Measurements from ENCODE around the gene TTC7B. TPM values are rescaled to one million over a fixed set of nuclear protein-coding genes. Genes with fewer than 3 reads are reported as not detected.
A peak's percentile ranks its signal among the peaks of the same experiment; 100 is the strongest.

Gene TTC7B
- total RNA-seq, 4 donors from 2014 or later: 19.1 to 87.6 (median 22.1) TPM

DNA sequence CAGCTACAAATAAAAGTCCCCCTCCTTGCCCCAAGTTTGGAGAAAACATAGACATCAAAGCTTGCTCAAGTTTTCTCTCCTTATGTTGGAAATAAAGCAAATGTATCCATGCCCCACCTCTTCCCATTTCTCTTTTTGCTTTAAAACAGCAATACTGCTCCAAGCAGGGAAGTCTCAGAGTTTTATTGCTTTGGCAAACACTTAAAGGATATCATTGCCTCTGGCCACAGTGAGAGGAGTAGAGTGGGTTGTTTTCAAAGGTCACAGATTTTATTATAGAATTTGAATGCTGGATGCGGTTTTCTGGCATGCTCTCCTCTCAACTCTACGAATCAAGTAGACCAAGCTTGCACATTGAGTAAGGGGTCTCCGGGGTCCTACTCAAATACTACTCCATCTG, 149.7 kb downstream of the TTC7B start:
- H3K36me3 ChIP-seq: no peaks in the 10 kb centered on the region
- no peaks in the 10 kb centered on the region for H3K9me3 ChIP-seq
- H3K4me1 ChIP-seq: peaks cover under 1 to 1% of the 10 kb centered on the region in 2 donors
- H3K27ac ChIP-seq: no peak overlapping the region
- WGBS, 2 donors: 90 to 93% methylated on average over 3 of the region's 3 CpGs
- no peaks in the 10 kb centered on the region for H3K27me3 ChIP-seq
- DNase-seq: no peak
- TF ChIP-seq POLR2A (IDR thresholded peaks at IDR 0.05): no peak
- TF ChIP-seq, protein P1, sequence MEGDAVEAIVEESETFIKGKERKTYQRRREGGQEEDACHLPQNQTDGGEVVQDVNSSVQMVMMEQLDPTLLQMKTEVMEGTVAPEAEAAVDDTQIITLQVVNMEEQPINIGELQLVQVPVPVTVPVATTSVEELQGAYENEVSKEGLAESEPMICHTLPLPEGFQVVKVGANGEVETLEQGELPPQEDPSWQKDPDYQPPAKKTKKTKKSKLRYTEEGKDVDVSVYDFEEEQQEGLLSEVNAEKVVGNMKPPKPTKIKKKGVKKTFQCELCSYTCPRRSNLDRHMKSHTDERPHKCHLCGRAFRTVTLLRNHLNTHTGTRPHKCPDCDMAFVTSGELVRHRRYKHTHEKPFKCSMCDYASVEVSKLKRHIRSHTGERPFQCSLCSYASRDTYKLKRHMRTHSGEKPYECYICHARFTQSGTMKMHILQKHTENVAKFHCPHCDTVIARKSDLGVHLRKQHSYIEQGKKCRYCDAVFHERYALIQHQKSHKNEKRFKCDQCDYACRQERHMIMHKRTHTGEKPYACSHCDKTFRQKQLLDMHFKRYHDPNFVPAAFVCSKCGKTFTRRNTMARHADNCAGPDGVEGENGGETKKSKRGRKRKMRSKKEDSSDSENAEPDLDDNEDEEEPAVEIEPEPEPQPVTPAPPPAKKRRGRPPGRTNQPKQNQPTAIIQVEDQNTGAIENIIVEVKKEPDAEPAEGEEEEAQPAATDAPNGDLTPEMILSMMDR (IDR thresholded peaks at IDR 0.05): no peak
- intact Hi-C loops (cut with DNase I): no loop called here
- no peak overlapping the region for H3K4me3 ChIP-seq (replicated peaks in 1 of 3)

DNA sequence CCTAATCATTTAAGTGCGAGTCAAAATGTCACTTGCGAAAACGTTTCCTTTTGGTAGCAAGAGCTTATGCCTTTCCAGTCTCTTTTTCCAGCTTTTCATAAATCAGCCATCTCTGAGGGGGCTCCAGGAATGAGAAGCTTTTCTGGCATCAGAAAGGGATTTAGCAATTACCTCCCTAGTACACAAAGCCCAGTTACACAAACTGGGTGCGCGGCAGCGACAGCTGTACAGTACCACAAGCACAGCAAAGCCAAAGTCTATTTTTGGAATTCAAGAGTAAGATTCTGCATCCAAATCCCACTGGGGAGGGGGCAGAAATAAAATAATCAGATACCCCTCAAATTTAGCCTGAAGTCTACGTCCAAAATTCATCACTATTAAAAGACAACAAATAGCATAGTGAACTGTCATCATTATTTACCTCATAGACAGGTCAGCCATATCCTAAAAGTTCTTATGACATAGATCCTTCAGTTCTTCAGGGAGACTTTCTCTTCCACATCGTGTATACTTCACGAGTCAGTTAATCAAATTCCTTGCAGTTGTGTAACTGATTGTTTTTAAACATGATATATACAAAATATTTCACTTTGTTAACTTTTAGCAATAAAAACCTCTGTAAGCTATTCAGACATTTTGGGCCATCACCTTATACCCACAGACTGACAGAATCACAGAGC, 150.8 kb downstream of the TTC7B start:
- H3K27ac ChIP-seq: no peak overlapping the region
- TF ChIP-seq, protein P1 (IDR thresholded peaks at IDR 0.05): no peak
- TF ChIP-seq POLR2A (IDR thresholded peaks at IDR 0.05): no peak
- DNase-seq: no peak
- intact Hi-C loops (cut with DNase I): no loop called here
- H3K9me3 ChIP-seq: no peaks in the 10 kb centered on the region
- H3K36me3 ChIP-seq: no peaks in the 10 kb centered on the region
- WGBS, 2 donors: 92 to 93% methylated on average over 9 of the region's 9 CpGs
- peaks cover 11 to 12% of the 10 kb centered on the region in 2 donors for H3K4me1 ChIP-seq
- H3K27me3 ChIP-seq: no peaks in the 10 kb centered on the region
- no peak overlapping the region for H3K4me3 ChIP-seq (replicated peaks in 1 of 3)

DNA sequence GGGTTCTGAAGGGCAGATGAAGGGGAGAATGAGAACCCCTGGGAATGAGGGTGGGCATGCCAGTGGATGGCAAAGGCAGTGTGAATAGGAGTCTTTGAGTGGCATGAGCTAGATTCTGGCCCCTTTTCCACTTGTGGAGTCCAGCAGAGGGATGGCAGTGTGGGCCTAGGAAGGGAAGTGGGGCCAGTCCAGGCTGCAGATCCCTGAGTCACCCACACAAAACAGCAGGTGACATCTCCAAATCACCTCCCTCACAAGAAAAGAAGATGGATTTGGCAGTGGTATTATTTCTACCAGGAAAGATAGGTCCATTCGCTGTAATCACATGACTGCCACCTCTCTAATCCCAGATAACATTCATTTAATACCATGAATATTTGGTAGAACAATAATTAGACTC, 151.3 kb downstream of the TTC7B start:
- H3K9me3 ChIP-seq: no peaks in the 10 kb centered on the region
- no peak overlapping the region for H3K4me3 ChIP-seq (replicated peaks in 1 of 3)
- peaks cover 13% of the 10 kb centered on the region in 2 donors for H3K4me1 ChIP-seq
- 94 to 95% methylated on average over 1 of the region's 1 CpG for WGBS, 2 donors
- DNase-seq: no peak
- no peaks in the 10 kb centered on the region for H3K36me3 ChIP-seq
- no peak for TF ChIP-seq POLR2A (IDR thresholded peaks at IDR 0.05)
- TF ChIP-seq, protein P1 (IDR thresholded peaks at IDR 0.05): no peak
- H3K27ac ChIP-seq: no peak overlapping the region
- intact Hi-C loops (cut with DNase I): no loop called here
- H3K27me3 ChIP-seq: no peaks in the 10 kb centered on the region

DNA sequence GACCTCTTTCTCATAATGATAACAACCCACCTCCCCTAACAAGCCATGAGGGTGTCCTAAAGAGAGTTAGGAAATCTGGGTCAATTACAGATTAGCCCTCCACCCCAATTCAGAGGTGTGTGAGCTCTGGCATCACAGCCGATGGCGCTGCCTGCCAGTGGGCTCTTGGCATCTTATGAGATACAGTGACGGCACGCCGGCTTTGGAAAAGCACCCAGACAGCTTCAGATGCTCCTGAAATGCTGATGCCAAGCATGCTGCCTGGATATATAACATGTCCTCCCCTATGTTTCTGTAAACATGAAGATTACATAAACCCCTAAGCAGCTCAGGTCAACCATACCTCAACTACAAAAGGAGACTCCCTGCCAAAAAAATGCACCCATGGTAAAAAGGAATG, 152.6 kb downstream of the TTC7B start:
- Histone ChIP-seq H3K4me1 (peaks cover 13% of the 10 kb centered on the region in 2 donors), H3K27ac (no peak overlapping the region)

DNA sequence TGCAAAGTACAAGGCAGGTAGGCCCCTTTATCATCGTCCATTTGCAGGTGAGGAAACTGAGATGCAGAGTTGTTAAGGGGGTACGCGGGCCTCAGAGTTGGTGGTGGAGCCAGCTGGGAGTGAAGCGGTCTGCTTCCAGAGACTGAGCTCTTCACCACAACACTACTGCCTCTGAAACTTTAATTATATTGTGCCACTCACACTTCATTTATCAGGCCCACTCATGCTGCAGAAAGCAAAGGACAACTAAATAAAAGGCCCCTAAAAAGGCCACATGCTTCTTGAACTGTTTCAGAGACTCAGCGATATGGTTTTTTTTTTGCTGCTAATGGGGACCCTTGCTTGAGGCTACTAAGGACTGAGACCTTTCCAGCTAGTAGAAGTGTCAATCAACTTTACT, 153.1 kb downstream of the TTC7B start:
- 94 to 97% methylated on average over 5 of the region's 5 CpGs for WGBS, 2 donors
- no peak for DNase-seq
- peaks cover 13% of the 10 kb centered on the region in 2 donors for H3K4me1 ChIP-seq
- no peak overlapping the region for H3K4me3 ChIP-seq (replicated peaks in 1 of 3)
- intact Hi-C loops (cut with DNase I): no loop called here
- no peaks in the 10 kb centered on the region for H3K27me3 ChIP-seq
- no peaks in the 10 kb centered on the region for H3K9me3 ChIP-seq
- peak overlapping the region in 1 of 3 donors; percentile 81 for H3K27ac ChIP-seq
- H3K36me3 ChIP-seq: no peaks in the 10 kb centered on the region
- TF ChIP-seq, protein P1 (IDR thresholded peaks at IDR 0.05): no peak
- no peak for TF ChIP-seq POLR2A (IDR thresholded peaks at IDR 0.05)

More for the DNA sequence above, 152.6 kb downstream of the TTC7B start:
- no peaks in the 10 kb centered on the region for H3K27me3 ChIP-seq
- no peaks in the 10 kb centered on the region for H3K36me3 ChIP-seq
- H3K9me3 ChIP-seq: no peaks in the 10 kb centered on the region
- DNase-seq: no peak
- TF ChIP-seq, protein P1 (IDR thresholded peaks at IDR 0.05): no peak
- no peak for TF ChIP-seq POLR2A (IDR thresholded peaks at IDR 0.05)
- intact Hi-C loops (cut with DNase I): no loop called here
- 100% methylated on average over 5 of the region's 5 CpGs for WGBS, 2 donors
- no peak overlapping the region for H3K4me3 ChIP-seq (replicated peaks in 1 of 3)
